Endothelial cell of umbilical vein (primary cell): Measurements from ENCODE around the gene ZNF154. TPM values are rescaled to one million over a fixed set of nuclear protein-coding genes. Genes with fewer than 3 reads are reported as not detected.

Experiments used
- BruUV-seq: library from RNA; stranded (reverse); fragments of 400-500 nt; replicated peaks from 2 replicates; lab custom pipeline; 2021; lab: Mats Ljungman, UMichigan
- CTCF ChIA-PET: fragments of 300-600, 350-600 bp; sonication (Branson Sonifier 250); formaldehyde crosslinking; loops from one replicate; lab custom pipeline; 2021; ENCODE audit warnings: antibody characterized with exemption, inconsistent platforms; lab: Charles Lee
- POLR2A ChIA-PET: fragments of 300-600, 350-600 bp; sonication (Branson Sonifier 250); formaldehyde crosslinking; loops from one replicate; lab custom pipeline; 2021; ENCODE audit warnings: antibody characterized with exemption, inconsistent platforms; lab: Charles Lee
- DNase-seq: peaks from one replicate; pipeline ENCODE4 v3.0.0-alpha.2; 2011; ENCODE audit warnings: low read depth, low spot score
- FAIRE-seq: peaks from 2 replicates; lab custom pipeline; 2011; peaks lifted over from hg19 to GRCh38; lab: Jason Lieb, UNC
- H2AFZ ChIP-seq: 2 replicates; pipeline ENCODE4 v1.6.0; 2012; ENCODE audit warnings: low read depth, low read length, control low read depth, inconsistent platforms
- H3K27ac ChIP-seq: 2 replicates; pipeline ENCODE4 v1.5.1; 2011; ENCODE audit warnings: low read depth, mild to moderate bottlenecking, control low read depth, low read length, moderate library complexity; ENCODE audit not compliant: insufficient read depth
- H3K27me3 ChIP-seq, 2 experiments: 2 replicates each; pipeline versions ENCODE4 v1.6.0 to v1.6.1; 2011; ENCODE audit warnings: low read length in 2 of 2, mixed read lengths in 1 of 2; ENCODE audit not compliant: control insufficient read depth in 2 of 2, insufficient read depth in 2 of 2
- H3K36me3 ChIP-seq, 2 experiments: 2 replicates in 1 of 2; 3 replicates in 1 of 2; pipeline ENCODE4 v1.5.1; 2011; ENCODE audit warnings: low read length in 2 of 2, mild to moderate bottlenecking in 1 of 2, moderate library complexity in 1 of 2; ENCODE audit not compliant: control insufficient read depth in 2 of 2, insufficient read depth in 2 of 2; ENCODE audit errors: extremely low read depth in 1 of 2
- H3K4me1 ChIP-seq: 3 replicates; pipeline ENCODE4 v1.5.1; 2011; ENCODE audit warnings: mild to moderate bottlenecking, low read length; ENCODE audit not compliant: control insufficient read depth, insufficient read depth; ENCODE audit errors: extremely low read depth
- H3K4me2 ChIP-seq: 2 replicates; pipeline ENCODE4 v1.6.1; 2011; ENCODE audit warnings: low read length, control low read depth, mixed read lengths; ENCODE audit not compliant: insufficient read depth
- H3K4me3 ChIP-seq, 3 experiments: fragments of 200-600 bp in 1 of 3; sonication (generic), shearing (Covaris generic) in 1 of 3; replicated peaks in 1 of 3; 2 replicates each; pipeline ENCODE4 v1.5.1; 2011 to 2016; ENCODE audit warnings: control low read depth in 3 of 3, low read length in 3 of 3, mild to moderate bottlenecking in 2 of 3, inconsistent platforms in 1 of 3, low read depth in 1 of 3, moderate library complexity in 1 of 3; ENCODE audit not compliant: insufficient read depth in 1 of 3
- H3K79me2 ChIP-seq: 2 replicates; pipeline ENCODE4 v1.6.0; 2012; ENCODE audit warnings: low read length, inconsistent platforms; ENCODE audit not compliant: control insufficient read depth, insufficient read depth
- H3K9ac ChIP-seq: replicated peaks from 2 replicates; pipeline ENCODE3; 2011; ENCODE audit warnings: low read length, control low read depth; ENCODE audit not compliant: insufficient read depth; ENCODE audit errors: extremely low read depth
- H3K9me1 ChIP-seq: replicated peaks from 3 replicates; pipeline ENCODE4 v1.6.0; 2011; ENCODE audit warnings: mild to moderate bottlenecking, low read length; ENCODE audit not compliant: control insufficient read depth, insufficient read depth; ENCODE audit errors: extremely low read depth
- H3K9me3 ChIP-seq: replicated peaks from 2 replicates; pipeline ENCODE4 v1.5.1; 2012; ENCODE audit warnings: low read length, inconsistent platforms; ENCODE audit not compliant: control insufficient read depth, insufficient read depth
- H4K20me1 ChIP-seq: replicated peaks from 2 replicates; pipeline ENCODE3; 2011; ENCODE audit warnings: mild to moderate bottlenecking, low read length; ENCODE audit not compliant: control insufficient read depth, insufficient read depth; ENCODE audit errors: extremely low read depth
- EZH2 ChIP-seq: IDR thresholded peaks from 2 replicates; pipeline ENCODE4 v1.6.1; 2012; ENCODE audit warnings: borderline replicate concordance, low read depth, mild to moderate bottlenecking, moderate library complexity, low read length, inconsistent platforms; ENCODE audit not compliant: severe bottlenecking
- FOS ChIP-seq: IDR thresholded peaks from 2 replicates; pipeline ENCODE4 v1.6.1; 2011; ENCODE audit warnings: mild to moderate bottlenecking, low read length, moderate library complexity, borderline replicate concordance; ENCODE audit not compliant: insufficient read depth
- GATA2 ChIP-seq: IDR thresholded peaks from 2 replicates; pipeline ENCODE4 v1.7.0; 2011; ENCODE audit warnings: low read depth, mild to moderate bottlenecking, moderate library complexity, mixed read lengths, low read length; ENCODE audit not compliant: insufficient read length, insufficient read depth
- JUN ChIP-seq: IDR thresholded peaks from 2 replicates; pipeline ENCODE4 v1.6.1; 2011; ENCODE audit warnings: borderline replicate concordance, low read depth; ENCODE audit not compliant: insufficient read length, insufficient read depth
- MYC ChIP-seq: IDR thresholded peaks from one replicate; pipeline ENCODE4 v1.6.1; 2011; ENCODE audit warnings: mild to moderate bottlenecking, low read depth, low read length
- POLR2A ChIP-seq: IDR thresholded peaks from 2 replicates; pipeline ENCODE4 v1.6.1; 2012; ENCODE audit warnings: low read depth, mild to moderate bottlenecking, control low read depth, low read length
- POLR2AphosphoS5 ChIP-seq: IDR thresholded peaks from 2 replicates; pipeline ENCODE4 v1.6.1; 2012; ENCODE audit warnings: low read depth, mild to moderate bottlenecking, control low read depth, low read length, moderate library complexity; ENCODE audit not compliant: insufficient read depth
- dilution Hi-C: fragments of 300-500 bp; cut with MboI; formaldehyde crosslinking; loops from one replicate; pipeline ENCODE4 v1.15.0; 2019; ENCODE audit warnings: low sequenced_read_pairs; ENCODE audit not compliant: extremely low pct_ligation_motif_present
- intact Hi-C: fragments of 100-400 bp; cut with micrococcal nuclease; formaldehyde crosslinking; loops from one replicate; pipeline ENCODE4 v1.10.0; 2022
- polyA plus RNA-seq, 4 experiments: library from polyadenylated mRNA; depleted of rRNA in 3 of 4; stranded (reverse) in 3 of 4; unstranded in 1 of 4; fragments of >200 nt; gene quantifications; 2 replicates each; pipeline versions ENCODE4 v1.2.1 to v1.2.3, GENCODE V29; 2011 to 2012; ENCODE audit warnings: missing spikeins in 1 of 4
- total RNA-seq: library from RNA; stranded (reverse); gene quantifications from 2 replicates; pipeline ENCODE4 v1.2.3, GENCODE V29; 2021
- TF ChIP-seq, protein P1 (sequence below), 2 donors: IDR thresholded peaks; 1 replicate in 1 of 2; 2 replicates in 1 of 2; pipeline ENCODE4 v1.5.1; 2011; ENCODE audit warnings: low read length in 2 of 2, mild to moderate bottlenecking in 2 of 2, moderate library complexity in 2 of 2, control low read depth in 1 of 2, inconsistent platforms in 1 of 2, low read depth in 1 of 2; ENCODE audit not compliant: insufficient read depth in 1 of 2; ENCODE audit errors: extremely low read depth in 1 of 2
- TF ChIP-seq, protein P2 (sequence below): IDR thresholded peaks from 2 replicates; pipeline ENCODE4 v1.6.1; 2011; ENCODE audit not compliant: insufficient read depth, insufficient read length

The ZNF154 gene
- total and polyA plus RNA-seq, 2 donors (not counting 3 experiments of a cell fraction or from before 2014, with no cell fraction given): 1.3 to 2.0 TPM

DNA sequence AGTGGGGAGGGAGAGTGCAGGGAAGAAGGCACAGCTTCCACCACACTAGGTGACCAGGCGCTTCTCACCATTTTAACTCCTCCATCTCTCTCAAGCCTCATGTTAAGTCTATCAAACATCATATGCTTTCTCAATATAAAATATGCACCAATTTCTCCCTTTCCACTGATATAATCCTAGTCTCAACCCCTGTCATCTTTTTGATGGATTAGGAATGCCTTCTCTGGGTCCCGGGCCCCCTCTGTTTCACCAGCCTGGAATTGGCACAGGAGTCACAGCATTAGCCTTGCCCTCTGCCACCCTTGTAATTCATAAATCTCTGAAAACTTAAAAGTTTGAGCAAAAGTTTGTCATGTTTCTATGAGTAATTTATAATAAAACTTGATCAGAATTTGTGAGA lies 40.4 kb downstream of the ZNF154 start, which contains the start of gene ZSCAN4:
Gene ZSCAN4, plus strand, starts transcription at position 301 of the 400 bp plus-strand sequence. CDS start 7,211 bp downstream, outside the sequence.
- Histone ChIP-seq H3K27ac (no peak within 1 kb of the TSS), H3K4me3 (no peak within 1 kb of the TSS), H3K9ac (no peak within 1 kb of the TSS), H3K9me3 (no peaks in the 10 kb centered on the region), H2AFZ (no peak within 1 kb of the TSS), H3K4me1 (peaks cover 4% of the 10 kb centered on the region), H3K4me2 (no peak within 1 kb of the TSS), H4K20me1 (no peaks in the 10 kb centered on the region), H3K9me1 (no peaks in the 10 kb centered on the region), H3K79me2 (no peaks in the 10 kb centered on the region), H3K27me3 (peaks cover 0 to 2% of the 10 kb centered on the region in 2 experiments), H3K36me3 (no peaks in the 10 kb centered on the region)
- BruUV-seq: no TSS peak
- intact Hi-C loops (no loop called here), dilution Hi-C loops (no loop called here)
- CTCF ChIA-PET: no interaction called here
- POLR2A ChIA-PET: no interaction called here
- FAIRE-seq (no peak), DNase-seq (no peak)
- TF ChIP-seq FOS (no peak), JUN (no peak), POLR2A (no peak), MYC (no peak), POLR2AphosphoS5 (no peak), GATA2 (no peak), EZH2 (no peak)
- TF ChIP-seq, protein P1, sequence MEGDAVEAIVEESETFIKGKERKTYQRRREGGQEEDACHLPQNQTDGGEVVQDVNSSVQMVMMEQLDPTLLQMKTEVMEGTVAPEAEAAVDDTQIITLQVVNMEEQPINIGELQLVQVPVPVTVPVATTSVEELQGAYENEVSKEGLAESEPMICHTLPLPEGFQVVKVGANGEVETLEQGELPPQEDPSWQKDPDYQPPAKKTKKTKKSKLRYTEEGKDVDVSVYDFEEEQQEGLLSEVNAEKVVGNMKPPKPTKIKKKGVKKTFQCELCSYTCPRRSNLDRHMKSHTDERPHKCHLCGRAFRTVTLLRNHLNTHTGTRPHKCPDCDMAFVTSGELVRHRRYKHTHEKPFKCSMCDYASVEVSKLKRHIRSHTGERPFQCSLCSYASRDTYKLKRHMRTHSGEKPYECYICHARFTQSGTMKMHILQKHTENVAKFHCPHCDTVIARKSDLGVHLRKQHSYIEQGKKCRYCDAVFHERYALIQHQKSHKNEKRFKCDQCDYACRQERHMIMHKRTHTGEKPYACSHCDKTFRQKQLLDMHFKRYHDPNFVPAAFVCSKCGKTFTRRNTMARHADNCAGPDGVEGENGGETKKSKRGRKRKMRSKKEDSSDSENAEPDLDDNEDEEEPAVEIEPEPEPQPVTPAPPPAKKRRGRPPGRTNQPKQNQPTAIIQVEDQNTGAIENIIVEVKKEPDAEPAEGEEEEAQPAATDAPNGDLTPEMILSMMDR (IDR thresholded peaks at IDR 0.05; ENCODE audit: extremely low read depth in 1 of 2, insufficient read depth in 1 of 2, low read depth in 1 of 2, low read length in 2 of 2): no peak
- TF ChIP-seq, protein P2, sequence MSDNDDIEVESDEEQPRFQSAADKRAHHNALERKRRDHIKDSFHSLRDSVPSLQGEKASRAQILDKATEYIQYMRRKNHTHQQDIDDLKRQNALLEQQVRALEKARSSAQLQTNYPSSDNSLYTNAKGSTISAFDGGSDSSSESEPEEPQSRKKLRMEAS: no peak
